ENCODE results near the gene GDF2. TPM values are rescaled to one million over a fixed set of nuclear protein-coding genes. Genes with fewer than 3 reads are reported as not detected.

Gene GDF2
- total RNA-seq, 1 donor from 2014 or later = not detected

DNA sequence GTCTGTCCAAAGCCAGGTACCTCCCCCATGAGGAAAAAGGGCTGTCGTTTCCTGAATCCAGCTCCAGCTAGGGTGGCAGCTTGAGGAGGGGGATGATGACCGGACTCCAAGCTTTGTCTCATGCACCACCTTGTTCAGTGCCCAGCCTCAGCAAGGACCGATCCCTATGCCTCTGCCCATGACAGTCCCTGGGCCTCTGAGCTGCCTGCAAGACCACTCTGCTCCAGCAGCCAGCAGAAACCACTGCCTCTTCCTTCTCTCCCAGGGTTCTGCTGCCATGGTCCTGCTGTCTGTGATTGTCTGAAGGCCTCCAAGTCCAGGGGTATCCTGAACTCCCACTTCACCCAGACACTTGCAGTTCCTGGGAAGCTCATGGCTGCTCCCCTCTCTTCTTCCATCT, 43.5 kb upstream of the GDF2 start:
- no peak overlapping the region for H3K4me3 ChIP-seq
- no peaks in the 10 kb centered on the region for H3K27me3 ChIP-seq
- TF ChIP-seq, protein P1, sequence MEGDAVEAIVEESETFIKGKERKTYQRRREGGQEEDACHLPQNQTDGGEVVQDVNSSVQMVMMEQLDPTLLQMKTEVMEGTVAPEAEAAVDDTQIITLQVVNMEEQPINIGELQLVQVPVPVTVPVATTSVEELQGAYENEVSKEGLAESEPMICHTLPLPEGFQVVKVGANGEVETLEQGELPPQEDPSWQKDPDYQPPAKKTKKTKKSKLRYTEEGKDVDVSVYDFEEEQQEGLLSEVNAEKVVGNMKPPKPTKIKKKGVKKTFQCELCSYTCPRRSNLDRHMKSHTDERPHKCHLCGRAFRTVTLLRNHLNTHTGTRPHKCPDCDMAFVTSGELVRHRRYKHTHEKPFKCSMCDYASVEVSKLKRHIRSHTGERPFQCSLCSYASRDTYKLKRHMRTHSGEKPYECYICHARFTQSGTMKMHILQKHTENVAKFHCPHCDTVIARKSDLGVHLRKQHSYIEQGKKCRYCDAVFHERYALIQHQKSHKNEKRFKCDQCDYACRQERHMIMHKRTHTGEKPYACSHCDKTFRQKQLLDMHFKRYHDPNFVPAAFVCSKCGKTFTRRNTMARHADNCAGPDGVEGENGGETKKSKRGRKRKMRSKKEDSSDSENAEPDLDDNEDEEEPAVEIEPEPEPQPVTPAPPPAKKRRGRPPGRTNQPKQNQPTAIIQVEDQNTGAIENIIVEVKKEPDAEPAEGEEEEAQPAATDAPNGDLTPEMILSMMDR (IDR thresholded peaks at IDR 0.05) = no peak
- no peak overlapping the region for H3K27ac ChIP-seq
- no peaks in the 10 kb centered on the region for H3K9me3 ChIP-seq
- H3K4me1 ChIP-seq = no peaks in the 10 kb centered on the region
- ATAC-seq (no peak), DNase-seq (no peak)
- no peaks in the 10 kb centered on the region for H3K36me3 ChIP-seq
- intact Hi-C loops (cut with DNase I) = no loop called here

- ATAC-seq (no peak), DNase-seq (no peak)
- TF ChIP-seq, protein P1 (IDR thresholded peaks at IDR 0.05) = no peak
- Histone ChIP-seq H3K9me3 (no peaks in the 10 kb centered on the region), H3K4me3 (no peak overlapping the region), H3K36me3 (no peaks in the 10 kb centered on the region), H3K27me3 (no peaks in the 10 kb centered on the region), H3K4me1 (no peaks in the 10 kb centered on the region), H3K27ac (no peak overlapping the region)
- intact Hi-C loops (cut with DNase I) = no loop called here
Observed at GRCh38 chr10:47279276-47279675, 43.0 kb upstream of the GDF2 start.

DNA sequence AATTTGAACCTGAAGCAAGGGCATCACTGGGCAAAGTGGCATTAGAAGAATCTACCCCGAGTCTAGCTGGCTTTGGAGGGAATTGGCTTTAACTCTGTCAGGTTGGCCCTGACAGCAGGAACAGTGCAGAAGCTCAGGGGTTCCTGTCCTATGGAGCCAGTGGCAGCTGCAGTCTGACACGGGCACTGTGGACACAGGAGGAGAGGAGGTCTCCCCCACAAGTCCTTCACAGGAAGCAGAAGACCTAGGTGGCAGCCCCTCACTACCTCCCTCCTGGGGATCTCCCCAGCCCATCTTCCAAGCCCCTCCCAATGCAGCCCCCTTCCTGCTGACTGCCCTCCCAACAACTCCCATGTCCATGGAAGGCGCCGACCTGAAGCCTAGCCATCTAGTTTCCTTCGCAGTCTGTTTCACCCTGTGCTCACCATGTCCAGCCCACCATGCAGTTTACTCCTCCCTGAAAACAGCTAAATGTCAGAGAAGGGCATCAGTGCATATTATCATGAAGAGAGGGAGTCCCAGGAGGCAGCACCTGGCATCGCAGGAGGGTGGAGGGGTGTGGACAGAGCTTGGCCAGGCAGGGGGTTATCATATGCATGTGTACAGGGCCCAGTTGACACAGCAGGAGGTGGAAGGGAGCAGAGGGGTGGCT, 40.1 kb upstream of the GDF2 start:
- Histone ChIP-seq H3K4me1 (no peaks in the 10 kb centered on the region), H3K9me3 (no peaks in the 10 kb centered on the region), H3K4me3 (no peak overlapping the region), H3K27ac (no peak overlapping the region), H3K27me3 (no peaks in the 10 kb centered on the region), H3K36me3 (no peaks in the 10 kb centered on the region)
- peak; percentile 7 for ATAC-seq
- TF ChIP-seq, protein P1 (IDR thresholded peaks at IDR 0.05) = no peak
- no peak for DNase-seq
- intact Hi-C loops (cut with DNase I) = no loop called here

- Histone ChIP-seq H3K27me3 (no peaks in the 10 kb centered on the region), H3K4me1 (no peaks in the 10 kb centered on the region), H3K9me3 (no peaks in the 10 kb centered on the region), H3K36me3 (no peaks in the 10 kb centered on the region), H3K27ac (no peak overlapping the region), H3K4me3 (no peak overlapping the region)
- ATAC-seq (no peak), DNase-seq (no peak)
- intact Hi-C loops (cut with DNase I) = no loop called here
- TF ChIP-seq, protein P1 (IDR thresholded peaks at IDR 0.05) = no peak
Observed at GRCh38 chr10:47282657-47283018, 39.6 kb upstream of the GDF2 start.

GRCh38 chr10:47283101-47283630, 39.1 kb upstream of the GDF2 start:
- Histone ChIP-seq H3K27ac (no peak overlapping the region), H3K4me1 (no peaks in the 10 kb centered on the region), H3K4me3 (no peak overlapping the region), H3K27me3 (no peaks in the 10 kb centered on the region), H3K36me3 (no peaks in the 10 kb centered on the region), H3K9me3 (no peaks in the 10 kb centered on the region)
- TF ChIP-seq, protein P1 (IDR thresholded peaks at IDR 0.05) = no peak
- DNase-seq = no peak
- intact Hi-C loops (cut with DNase I) = no loop called here
- ATAC-seq = no peak

DNA sequence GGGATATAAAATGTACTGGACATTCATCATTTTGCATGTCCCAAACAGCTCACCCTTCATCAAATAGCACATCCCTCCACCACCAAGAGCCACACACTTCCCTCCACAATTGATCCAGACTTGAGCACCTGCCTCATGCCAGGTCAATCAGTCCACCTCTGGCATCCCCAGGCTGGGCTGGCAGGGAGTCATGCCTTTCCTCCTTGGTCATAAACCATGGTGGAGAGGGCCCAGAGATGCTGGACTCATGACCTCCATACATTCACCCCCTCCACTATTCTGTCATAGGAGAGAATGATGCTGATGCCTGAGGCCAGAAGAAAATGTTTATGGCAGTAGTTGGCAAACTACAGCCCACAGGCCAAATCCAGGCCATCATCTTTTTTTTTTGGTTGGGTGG, 38.4 kb upstream of the GDF2 start:
- ATAC-seq = no peak
- intact Hi-C loops (cut with DNase I) = no loop called here
- no peaks in the 10 kb centered on the region for H3K27me3 ChIP-seq
- H3K27ac ChIP-seq = no peak overlapping the region
- H3K36me3 ChIP-seq = no peaks in the 10 kb centered on the region
- DNase-seq = no peak
- no peaks in the 10 kb centered on the region for H3K9me3 ChIP-seq
- H3K4me3 ChIP-seq = no peak overlapping the region
- TF ChIP-seq, protein P1 (IDR thresholded peaks at IDR 0.05) = no peak
- no peaks in the 10 kb centered on the region for H3K4me1 ChIP-seq

Measured in upper lobe of right lung (tissue), 1 donor.